IPS DF 6.9 (cell line): ENCODE measurements around the gene BMP8B.
"Not testable (repeated sequence)": the region's sequence is repeated elsewhere in the genome, so short reads cannot be mapped to it uniquely, and the experiment has no call there.

ENCODE experiments used
- DNase-seq: peaks from one replicate; pipeline ENCODE4 v3.0.0-alpha.2; 2013; ENCODE audit warnings: low read depth, low spot score
- H3K27ac ChIP-seq: one replicate; pipeline ENCODE4 v1.5.1; 2013; ENCODE audit warnings: low read length, control low read depth
- H3K27me3 ChIP-seq: 2 replicates; pipeline ENCODE4 v1.6.1; 2013; ENCODE audit warnings: mild to moderate bottlenecking, low read length; ENCODE audit not compliant: control insufficient read depth, insufficient read depth
- H3K36me3 ChIP-seq: 2 replicates; pipeline ENCODE4 v1.6.1; 2013; ENCODE audit warnings: low read length; ENCODE audit not compliant: control insufficient read depth, insufficient read depth
- H3K4me1 ChIP-seq: 2 replicates; pipeline ENCODE4 v1.6.1; 2013; ENCODE audit warnings: low read length; ENCODE audit not compliant: control insufficient read depth, insufficient read depth
- H3K4me3 ChIP-seq: 2 replicates; pipeline ENCODE4 v1.5.1; 2013; ENCODE audit warnings: mild to moderate bottlenecking, low read length
- H3K9me3 ChIP-seq: 2 replicates; pipeline ENCODE4 v1.6.1; 2013; ENCODE audit warnings: low read length, inconsistent platforms; ENCODE audit not compliant: control insufficient read depth, insufficient read depth
- WGBS: extraction: QIAGEN DNeasy Blood & Tissue Kit; methylation state at CpG from one replicate; pipeline ENCODE4 v1.1.7; 2013; ENCODE audit warnings: mixed read lengths, missing lambda C conversion rate; ENCODE audit not compliant: insufficient read length, insufficient coverage; 5-methylcytosine and 5-hydroxymethylcytosine counted together

Gene BMP8B

DNA sequence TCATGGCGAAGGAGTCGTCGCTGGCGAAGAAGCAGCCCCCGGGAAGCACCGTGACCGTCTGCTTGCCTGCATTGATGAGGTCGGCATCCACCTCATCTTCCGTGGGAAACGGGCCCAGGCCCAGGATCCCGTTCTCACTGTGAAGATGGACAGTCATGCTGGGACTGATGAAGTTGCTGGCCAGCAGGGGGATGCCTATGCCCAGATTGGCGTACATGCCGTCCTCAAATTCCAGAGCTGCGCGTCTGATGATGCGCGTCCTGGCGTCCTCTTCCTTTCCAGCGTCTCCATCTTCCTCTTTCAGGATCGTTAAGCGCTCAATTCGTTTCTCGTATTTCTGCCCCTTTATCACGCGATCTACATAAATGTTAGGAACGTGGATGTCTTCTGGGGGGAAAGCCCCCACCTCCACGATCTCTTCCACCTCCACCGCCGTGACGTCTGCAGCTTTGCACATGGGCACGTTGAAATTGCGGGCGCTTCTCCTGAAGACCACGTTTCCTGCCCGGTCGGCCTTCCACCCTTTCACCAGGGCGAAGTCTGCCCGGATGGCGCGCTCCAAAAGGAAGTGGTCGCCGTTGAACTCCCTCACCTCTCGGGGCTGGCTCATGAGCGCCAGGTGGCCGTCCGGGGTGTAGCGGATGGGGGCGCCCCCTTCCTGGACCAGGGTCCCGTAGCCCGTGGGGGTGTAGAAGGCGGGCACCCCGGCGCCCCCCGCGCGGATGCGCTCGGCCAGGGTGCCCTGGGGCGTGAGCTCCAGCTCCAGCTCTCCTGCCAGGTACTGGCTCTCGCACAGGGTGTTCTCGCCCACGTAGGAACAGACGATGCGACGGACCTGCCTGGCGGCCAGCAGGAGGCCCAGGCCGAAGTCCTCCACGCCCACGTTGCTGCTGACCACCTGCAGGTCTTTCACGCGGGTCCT lies 18.3 kb downstream of the BMP8B start:
- H3K4me3 ChIP-seq, H3K27ac ChIP-seq, DNase-seq, H3K27me3 ChIP-seq, H3K36me3 ChIP-seq, H3K4me1 ChIP-seq, H3K9me3 ChIP-seq: not testable (repeated sequence)
- no CpG with 5 or more reads among the region's 71 CpGs for WGBS

DNA sequence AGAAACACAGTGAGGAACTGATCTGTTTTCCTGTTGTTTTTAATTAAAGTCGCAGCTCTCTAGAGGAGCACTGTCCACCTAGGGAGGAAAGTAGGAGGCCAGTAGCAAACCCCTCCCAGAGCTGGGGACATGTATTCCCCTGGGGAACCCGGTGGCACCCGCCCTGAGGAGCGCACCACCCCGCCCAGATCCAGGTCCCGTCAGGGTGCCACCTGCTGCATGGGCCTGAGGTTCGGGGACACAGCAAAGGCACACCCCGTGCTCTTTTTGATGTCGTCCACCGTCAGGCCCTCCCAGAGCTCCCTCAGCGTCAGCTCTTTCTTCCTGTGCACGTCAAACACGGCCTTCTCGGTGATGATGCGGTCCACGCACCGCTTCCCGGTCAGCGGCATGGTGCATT lies 19.2 kb downstream of the BMP8B start:
- not testable (repeated sequence) for H3K4me3 ChIP-seq, H3K36me3 ChIP-seq, H3K9me3 ChIP-seq, H3K4me1 ChIP-seq, H3K27me3 ChIP-seq, H3K27ac ChIP-seq, DNase-seq
- WGBS: no CpG with 5 or more reads among the region's 19 CpGs

DNA sequence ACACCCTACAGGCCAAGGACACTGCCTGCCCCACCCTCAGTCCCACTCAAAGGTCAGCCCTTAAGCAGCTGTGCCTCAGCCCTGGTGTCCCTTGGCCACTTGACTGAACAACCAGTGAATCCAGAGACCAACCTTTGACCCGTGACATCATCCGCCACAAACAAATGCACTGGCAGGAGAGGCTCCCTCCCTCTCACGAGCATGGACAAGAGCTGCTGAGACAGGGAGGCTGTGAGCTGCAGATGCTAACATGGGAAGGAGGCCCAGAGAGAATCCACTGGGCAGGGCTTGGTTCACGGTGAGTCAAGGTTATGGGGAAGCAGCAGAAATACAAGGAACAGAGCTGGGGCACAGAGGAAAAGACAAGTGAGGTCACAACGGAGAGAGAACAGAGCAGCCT lies 22.2 kb downstream of the BMP8B start:
- H3K36me3 ChIP-seq, H3K9me3 ChIP-seq, H3K27ac ChIP-seq, H3K4me1 ChIP-seq, H3K27me3 ChIP-seq, DNase-seq, H3K4me3 ChIP-seq: not testable (repeated sequence)
- WGBS: no CpG with 5 or more reads among the region's 5 CpGs

DNA sequence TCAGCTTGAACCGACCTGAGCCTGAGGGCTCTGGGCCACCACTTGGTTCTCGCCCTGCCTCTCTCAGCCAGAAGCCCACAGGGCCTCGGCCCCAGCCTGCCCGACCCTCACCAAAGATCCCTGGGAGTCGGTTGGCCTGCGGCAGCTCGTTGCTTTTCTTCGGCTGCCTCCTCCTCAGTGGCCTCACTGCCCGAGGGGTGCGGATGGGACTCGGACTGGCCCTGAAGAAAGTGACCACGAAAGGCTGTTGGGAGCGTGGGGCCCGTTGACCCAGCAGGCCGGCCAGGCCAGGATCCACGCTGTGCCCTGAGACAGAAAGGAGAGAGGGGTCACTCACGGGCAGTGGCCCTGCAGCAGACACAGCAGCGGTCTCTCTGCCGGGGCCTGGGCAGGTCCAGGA lies 24.2 kb downstream of the BMP8B start:
- not testable (repeated sequence) for H3K27me3 ChIP-seq, H3K9me3 ChIP-seq, H3K36me3 ChIP-seq, DNase-seq, H3K4me1 ChIP-seq, H3K27ac ChIP-seq, H3K4me3 ChIP-seq
- WGBS: no CpG with 5 or more reads among the region's 19 CpGs

DNA sequence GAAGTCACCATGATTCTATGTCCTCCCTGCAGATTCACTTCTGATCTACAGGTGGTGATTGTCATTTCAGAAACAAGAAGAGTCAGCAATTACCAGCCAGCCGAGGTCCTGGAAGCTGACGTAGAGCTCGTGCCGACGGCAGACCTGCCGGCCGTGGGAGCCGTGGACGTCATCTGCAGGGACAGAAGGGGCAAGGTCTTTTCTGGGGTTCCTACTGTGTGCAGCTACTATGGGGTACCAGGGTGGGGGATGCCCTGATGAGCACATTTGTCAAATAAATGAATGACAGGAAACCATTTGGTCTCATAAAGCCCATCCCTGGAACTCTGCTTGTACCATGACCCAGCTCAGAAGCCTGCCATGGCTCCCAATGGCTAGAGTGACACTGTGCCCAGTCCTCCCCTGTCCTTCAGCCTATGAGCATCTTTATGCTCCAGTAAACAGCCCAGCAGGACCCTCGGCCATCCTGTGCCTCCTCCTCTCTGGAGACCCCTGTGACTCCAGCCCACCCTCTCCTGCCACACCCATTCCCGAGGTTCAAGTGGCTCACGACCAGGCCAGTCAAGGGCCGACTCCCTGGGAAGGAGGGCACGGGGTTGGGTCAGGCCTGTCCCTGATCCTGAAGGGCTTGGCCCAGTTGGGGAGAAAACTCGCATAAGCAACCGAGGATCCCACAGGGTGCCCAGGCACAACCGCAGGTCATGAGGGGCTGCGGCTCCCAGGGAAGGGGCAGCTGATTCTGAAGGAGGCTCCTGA lies 24.9 kb downstream of the BMP8B start:
- H3K36me3 ChIP-seq, H3K4me3 ChIP-seq, H3K27ac ChIP-seq, DNase-seq, H3K9me3 ChIP-seq, H3K27me3 ChIP-seq, H3K4me1 ChIP-seq: not testable (repeated sequence)
- no CpG with 5 or more reads among the region's 18 CpGs for WGBS

DNA sequence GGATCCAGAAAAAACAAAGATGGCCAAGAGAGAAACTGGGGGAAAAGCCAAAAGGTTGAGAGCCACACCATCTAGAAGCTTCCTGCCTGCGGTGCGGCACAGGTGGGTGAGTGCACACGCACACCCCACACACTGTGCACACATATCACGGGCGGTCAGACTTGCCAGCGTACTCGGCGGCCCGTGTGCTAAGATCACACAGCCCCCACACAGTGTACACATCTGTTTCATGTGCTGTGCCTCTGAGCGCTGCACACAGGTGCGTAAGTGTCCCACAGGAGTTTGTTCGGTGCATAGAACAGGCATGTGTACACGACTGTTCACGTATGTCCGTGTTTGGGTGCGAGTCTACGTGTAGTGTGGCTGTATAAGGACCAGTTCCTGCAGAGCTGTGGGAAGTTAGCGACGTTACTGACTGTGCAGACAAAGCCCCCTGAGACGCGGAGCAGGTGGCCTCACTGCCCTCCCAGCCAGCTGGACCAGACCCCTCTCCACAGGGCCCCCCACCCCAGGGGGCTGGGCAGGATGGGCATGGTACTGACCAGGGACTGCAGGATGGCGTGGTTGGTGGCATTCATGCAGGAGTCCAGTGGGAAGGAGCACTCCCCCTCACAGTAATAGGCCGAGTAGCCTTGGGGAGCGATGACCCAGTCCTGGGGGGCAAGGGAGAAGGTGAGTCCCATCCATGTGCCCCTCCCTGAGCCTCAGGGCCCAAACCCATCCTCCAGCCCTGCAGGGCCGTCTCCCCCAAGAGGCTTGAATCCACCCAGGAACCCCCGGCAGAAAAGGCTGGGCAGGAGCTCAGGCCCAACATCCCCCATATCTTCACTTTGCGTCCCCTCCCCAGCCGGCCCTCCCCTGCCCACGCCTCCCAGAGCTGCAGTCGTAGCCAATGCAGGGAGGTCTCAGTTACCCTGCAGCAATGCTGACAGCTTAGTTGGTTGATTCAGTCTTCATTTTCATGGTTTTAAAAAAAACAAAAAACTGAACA lies 25.8 kb downstream of the BMP8B start:
- H3K27me3 ChIP-seq: no peaks in the 10 kb centered on the region
- H3K36me3 ChIP-seq: no peaks in the 10 kb centered on the region
- H3K27ac ChIP-seq: no peak overlapping the region
- no peak overlapping the region for H3K4me3 ChIP-seq
- no peaks in the 10 kb centered on the region for H3K9me3 ChIP-seq
- DNase-seq: no peak
- WGBS: no CpG with 5 or more reads among the region's 30 CpGs
- no peaks in the 10 kb centered on the region for H3K4me1 ChIP-seq

DNA sequence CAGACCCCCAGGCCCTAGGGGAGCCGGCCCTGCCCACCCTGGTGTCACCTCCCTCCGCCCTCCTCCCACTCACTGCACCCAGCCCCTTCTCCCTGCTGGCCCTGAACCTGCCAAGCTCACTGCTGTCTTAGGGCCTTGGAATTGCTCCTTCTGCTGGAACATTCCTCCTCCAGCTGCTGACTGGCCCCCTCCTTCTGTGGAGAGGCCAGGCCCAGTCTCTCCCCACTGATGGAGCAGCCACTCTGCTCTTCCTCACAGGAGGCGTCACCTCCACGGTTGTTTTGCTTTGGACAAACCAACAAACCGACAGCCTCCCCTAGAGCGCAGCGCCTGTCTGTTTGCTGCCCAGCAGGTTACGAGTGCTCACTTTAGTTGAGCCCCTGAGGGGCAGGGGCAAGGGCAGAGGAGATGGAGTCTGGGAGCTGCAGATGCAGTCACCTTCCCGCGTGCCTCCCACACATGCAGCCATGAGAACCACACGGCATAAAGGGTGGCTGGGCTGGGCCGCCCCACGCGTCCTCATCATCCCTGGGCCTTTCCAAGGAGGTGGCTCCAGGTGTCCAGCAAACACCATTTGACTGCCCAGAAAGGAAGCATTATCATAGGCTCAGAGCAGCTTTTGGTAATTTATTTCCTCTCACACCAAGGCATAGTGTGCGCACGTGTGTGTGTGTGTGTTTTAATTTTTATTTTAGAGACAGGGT lies 27.0 kb downstream of the BMP8B start:
- no CpG with 5 or more reads among the region's 16 CpGs for WGBS
- Histone ChIP-seq H3K27me3 (no peaks in the 10 kb centered on the region), H3K4me3 (no peak overlapping the region), H3K4me1 (no peaks in the 10 kb centered on the region), H3K27ac (no peak overlapping the region), H3K9me3 (no peaks in the 10 kb centered on the region), H3K36me3 (no peaks in the 10 kb centered on the region)
- no peak for DNase-seq

DNA sequence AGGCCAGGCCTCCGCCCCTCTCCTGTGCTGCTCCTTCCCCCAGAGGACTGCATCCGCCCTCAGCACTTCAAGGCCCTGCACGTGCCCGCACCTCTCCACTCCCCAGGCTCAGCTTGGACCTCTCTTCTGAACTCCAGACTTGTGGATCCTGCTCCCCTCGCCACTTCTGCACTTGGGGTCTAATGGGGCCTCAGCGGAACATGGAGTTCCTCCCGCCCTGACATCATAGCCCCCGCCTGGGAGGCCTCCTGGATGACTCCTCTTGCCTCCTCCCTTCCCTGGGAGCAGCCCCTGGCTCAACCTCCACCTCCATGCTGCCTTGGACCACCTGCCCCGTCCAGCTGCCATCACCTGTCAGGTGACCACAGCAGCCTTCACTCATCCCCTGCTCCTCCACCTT lies 27.6 kb downstream of the BMP8B start:
- no peaks in the 10 kb centered on the region for H3K9me3 ChIP-seq
- H3K27me3 ChIP-seq: no peaks in the 10 kb centered on the region
- no peak overlapping the region for H3K27ac ChIP-seq
- no peak overlapping the region for H3K4me3 ChIP-seq
- no peaks in the 10 kb centered on the region for H3K4me1 ChIP-seq
- no peak for DNase-seq
- WGBS: no CpG with 5 or more reads among the region's 9 CpGs
- no peaks in the 10 kb centered on the region for H3K36me3 ChIP-seq

DNA sequence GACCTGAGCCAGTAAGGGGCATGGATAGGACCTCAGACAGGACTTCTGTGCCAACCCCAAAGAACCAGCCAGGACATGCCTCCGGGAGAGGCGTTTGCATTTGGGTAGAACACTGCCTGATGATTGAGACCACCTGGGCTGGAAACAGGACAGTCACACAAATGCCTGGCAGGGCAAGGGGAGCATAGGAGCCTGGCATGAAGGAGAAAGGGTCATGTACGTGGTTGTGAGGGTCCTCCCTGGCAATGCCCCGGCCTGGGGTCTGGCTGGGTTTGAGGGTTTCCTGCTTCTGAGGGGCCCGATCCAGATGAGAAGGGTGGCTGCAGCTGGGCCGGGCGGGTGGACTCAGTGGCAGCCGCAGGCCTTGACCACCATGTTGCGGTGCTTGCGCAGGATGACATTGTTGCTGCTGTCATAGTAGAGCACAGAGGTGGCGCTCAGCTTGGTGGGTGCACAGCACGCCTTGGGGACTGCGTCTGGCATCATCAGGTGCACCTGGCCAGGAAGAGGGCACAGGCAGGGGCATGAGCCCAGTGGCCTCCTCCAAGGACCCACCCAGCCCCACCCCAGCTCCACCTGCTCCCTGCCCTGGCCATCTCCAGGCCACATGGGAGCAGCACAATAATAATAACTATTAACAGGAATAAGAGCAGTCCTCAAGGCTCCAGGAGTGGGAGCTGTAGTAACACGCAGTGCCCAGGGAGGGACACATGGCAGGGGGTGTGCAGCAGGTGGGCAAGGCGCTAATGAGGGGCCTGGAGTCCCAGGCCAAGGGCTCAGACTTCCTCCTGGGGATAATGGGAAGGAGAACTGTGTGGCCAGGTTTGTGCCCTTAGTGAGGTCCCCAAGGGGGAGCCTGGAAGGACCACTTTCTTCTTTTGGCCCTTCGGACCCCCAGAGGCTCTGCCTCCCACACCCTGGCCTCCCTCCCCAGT lies 28.3 kb downstream of the BMP8B start:
- Histone ChIP-seq H3K27me3 (no peaks in the 10 kb centered on the region), H3K4me3 (no peak overlapping the region), H3K4me1 (no peaks in the 10 kb centered on the region), H3K9me3 (no peaks in the 10 kb centered on the region), H3K27ac (no peak overlapping the region), H3K36me3 (no peaks in the 10 kb centered on the region)
- WGBS: no CpG with 5 or more reads among the region's 16 CpGs
- no peak for DNase-seq
